Psoas muscle (tissue), 8 donors: ENCODE results near the gene C20orf202. TPM values are rescaled to one million over a fixed set of nuclear protein-coding genes. Genes with fewer than 3 reads are reported as not detected.

Experiments used
- ATAC-seq, 4 donors: fragments of 200-7000 bp; cut with Tn5 transposase; one replicate each; pipeline ENCODE4 v1.9.1; 2020; ENCODE audit warnings: moderate library complexity in 3 of 4, mild to moderate bottlenecking in 2 of 4
- DNase-seq, 2 donors: peaks; one replicate each; pipeline ENCODE4 v3.0.0-alpha.2; 2020
- H3K27ac ChIP-seq: fragments of 200-600 bp; one replicate; pipeline ENCODE4 v1.8.0; 2022
- H3K27me3 ChIP-seq, 3 donors: fragments of 200-600 bp in 1 of 3; one replicate each; pipeline versions ENCODE4 v1.6.1 to v1.8.0; 2013 to 2022; ENCODE audit warnings: low read length in 2 of 3, mild to moderate bottlenecking in 2 of 3, moderate library complexity in 1 of 3; ENCODE audit not compliant: insufficient read depth in 3 of 3
- H3K36me3 ChIP-seq, 2 donors: fragments of 200-600 bp in 1 of 2; one replicate each; pipeline versions ENCODE4 v1.6.1 to v1.8.0; 2013 to 2022; ENCODE audit warnings: low read depth in 1 of 2, mild to moderate bottlenecking in 1 of 2, moderate library complexity in 1 of 2; ENCODE audit not compliant: insufficient read depth in 1 of 2
- H3K4me1 ChIP-seq: fragments of 200-600 bp; one replicate; pipeline ENCODE4 v1.8.0; 2022
- H3K4me3 ChIP-seq: fragments of 200-600 bp; one replicate; pipeline ENCODE4 v1.8.0; 2022; ENCODE audit warnings: mild to moderate bottlenecking
- H3K9me3 ChIP-seq: fragments of 200-600 bp; one replicate; pipeline ENCODE4 v1.8.0; 2022
- WGBS, 3 donors: extraction: QIAGEN DNeasy Blood & Tissue Kit; methylation state at CpG; one replicate each; pipeline versions ENCODE4 v1.1.6 to v1.1.7; 2013; 5-methylcytosine and 5-hydroxymethylcytosine counted together
- intact Hi-C, 2 donors: fragments of 100-400 bp; cut with DNase I; formaldehyde crosslinking; loops; one replicate each; pipeline versions ENCODE4 v1.11.0 to v1.14.2; 2022
- polyA plus RNA-seq, 3 donors: library from polyadenylated mRNA; stranded (reverse); fragments of 200-250 nt; gene quantifications; one replicate each; pipeline ENCODE4 v1.2.3, GENCODE V29; 2013
- total RNA-seq, 4 donors: library from RNA; stranded (reverse); fragmentation: NEBNext Ultra II Directional in 2 of 4; extraction: Animal tissue kit (Norgen Biotek cat#: 25700) in 2 of 4; gene quantifications; one replicate each; pipeline versions ENCODE4 v1.2.1 to v1.2.4, GENCODE V29; 2021 to 2023
- TF ChIP-seq, protein P1 (sequence below): fragments of 200-600 bp; IDR thresholded peaks from one replicate; pipeline ENCODE4 v1.8.0; 2022; ENCODE audit warnings: antibody characterized with exemption
- donor health status: healthy with polysubstance abuse.
- donor health status: DM: no; HTN: no; CAD: no; lungs with moderate emphysema.
- donor health status: Bipolar disorder and iron deficiency.
- donor health status: healthy.
- donor health status: DM: yes; HTN: yes; CAD: no.
- donor health status: DM: no; HTN: no; CAD: no.
- donor health status: DM: no; HTN: no; CAD: no.
- donor health status: DM: yes; HTN: yes; CAD: no.

The C20orf202 gene
- total and polyA plus RNA-seq, 7 donors: 0.05 to 0.32 (median 0.12) TPM; not detected in 1

- Histone ChIP-seq H3K36me3 (peaks cover 0 to 11% of the 10 kb centered on the region in 2 donors), H3K27me3 (peaks cover 0 to 20% (median 4%) of the 10 kb centered on the region in 3 donors), H3K9me3 (no peaks in the 10 kb centered on the region), H3K4me3 (no peak overlapping the region), H3K4me1 (no peaks in the 10 kb centered on the region), H3K27ac (no peak overlapping the region)
- WGBS, 3 donors: 92 to 93% (median 93%) methylated on average over 27 of the region's 27 CpGs
- TF ChIP-seq, protein P1, sequence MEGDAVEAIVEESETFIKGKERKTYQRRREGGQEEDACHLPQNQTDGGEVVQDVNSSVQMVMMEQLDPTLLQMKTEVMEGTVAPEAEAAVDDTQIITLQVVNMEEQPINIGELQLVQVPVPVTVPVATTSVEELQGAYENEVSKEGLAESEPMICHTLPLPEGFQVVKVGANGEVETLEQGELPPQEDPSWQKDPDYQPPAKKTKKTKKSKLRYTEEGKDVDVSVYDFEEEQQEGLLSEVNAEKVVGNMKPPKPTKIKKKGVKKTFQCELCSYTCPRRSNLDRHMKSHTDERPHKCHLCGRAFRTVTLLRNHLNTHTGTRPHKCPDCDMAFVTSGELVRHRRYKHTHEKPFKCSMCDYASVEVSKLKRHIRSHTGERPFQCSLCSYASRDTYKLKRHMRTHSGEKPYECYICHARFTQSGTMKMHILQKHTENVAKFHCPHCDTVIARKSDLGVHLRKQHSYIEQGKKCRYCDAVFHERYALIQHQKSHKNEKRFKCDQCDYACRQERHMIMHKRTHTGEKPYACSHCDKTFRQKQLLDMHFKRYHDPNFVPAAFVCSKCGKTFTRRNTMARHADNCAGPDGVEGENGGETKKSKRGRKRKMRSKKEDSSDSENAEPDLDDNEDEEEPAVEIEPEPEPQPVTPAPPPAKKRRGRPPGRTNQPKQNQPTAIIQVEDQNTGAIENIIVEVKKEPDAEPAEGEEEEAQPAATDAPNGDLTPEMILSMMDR: no peak
- intact Hi-C loops: loop anchor here in 1 of 2 donors (10.0 kb wide), 1 partner anchor 226 kb away; no protein-coding TSS in a partner anchor
- DNase-seq (no peak), ATAC-seq (no peak)
These were observed 22.3 kb upstream of the C20orf202 start for GRCh38 chr20:1180949-1181348.

- TF ChIP-seq, protein P1: no peak
- H3K4me1 ChIP-seq: no peaks in the 10 kb centered on the region
- H3K27me3 ChIP-seq: peaks cover 0 to 21% (median 4%) of the 10 kb centered on the region in 3 donors
- H3K9me3 ChIP-seq: no peaks in the 10 kb centered on the region
- H3K4me3 ChIP-seq: no peak overlapping the region
- peaks cover 0 to 5% of the 10 kb centered on the region in 2 donors for H3K36me3 ChIP-seq
- no peak overlapping the region for H3K27ac ChIP-seq
- ATAC-seq: no peak
- 33 to 48% (median 43%) methylated on average over 4 of the region's 4 CpGs for WGBS, 3 donors
- DNase-seq: no peak
- intact Hi-C loops: loop anchor here in 1 of 2 donors (10.0 kb wide), 1 partner anchor 227 kb away; no protein-coding TSS in a partner anchor
These were observed 21.1 kb upstream of the C20orf202 start for GRCh38 chr20:1182106-1182505.

DNA sequence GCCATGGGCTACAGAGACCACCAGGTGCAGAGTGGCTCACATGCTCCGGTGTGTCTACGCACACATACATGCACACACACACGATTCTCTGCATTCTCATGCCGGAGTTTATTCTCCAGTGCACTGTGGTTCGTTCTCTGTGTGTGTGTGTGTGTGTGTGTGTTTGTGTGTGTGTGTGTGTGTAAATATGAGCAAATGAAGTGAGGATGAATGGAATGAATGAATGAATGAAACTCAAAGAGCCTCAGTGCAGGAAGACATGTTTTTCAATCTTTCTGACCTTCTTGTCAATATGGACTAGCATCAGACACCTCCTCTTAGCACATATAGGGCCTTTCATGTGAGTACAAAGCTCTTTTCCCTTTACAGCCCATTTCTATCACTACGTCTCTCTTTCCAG, 20.1 kb upstream of the C20orf202 start:
- Histone ChIP-seq H3K27me3 (peaks cover 0 to 21% (median 4%) of the 10 kb centered on the region in 3 donors), H3K9me3 (no peaks in the 10 kb centered on the region), H3K4me3 (no peak overlapping the region), H3K27ac (no peak overlapping the region), H3K36me3 (peaks cover 0 to 5% of the 10 kb centered on the region in 2 donors), H3K4me1 (no peaks in the 10 kb centered on the region)
- ATAC-seq (no peak), DNase-seq (no peak)
- intact Hi-C loops: loop anchor here in 1 of 2 donors (10.0 kb wide), 1 partner anchor 228 kb away; no protein-coding TSS in a partner anchor
- 56 to 73% (median 66%) methylated on average over 6 of the region's 6 CpGs for WGBS, 3 donors
- TF ChIP-seq, protein P1: no peak

GRCh38 chr20:1184260-1184637, 19.0 kb upstream of the C20orf202 start:
- 22 to 33% (median 23%) methylated on average over 12 to 13 of the region's 13 CpGs for WGBS, 3 donors
- no peak for ATAC-seq
- H3K27me3 ChIP-seq: peaks cover 0 to 21% (median 4%) of the 10 kb centered on the region in 3 donors
- H3K36me3 ChIP-seq: peaks cover 0 to 5% of the 10 kb centered on the region in 2 donors
- no peaks in the 10 kb centered on the region for H3K9me3 ChIP-seq
- intact Hi-C loops: loop anchor here in 1 of 2 donors (10.0 kb wide), 1 partner anchor 229 kb away; no protein-coding TSS in a partner anchor
- TF ChIP-seq, protein P1: no peak
- DNase-seq: no peak
- H3K4me3 ChIP-seq: peak overlapping the region; percentile 68
- no peaks in the 10 kb centered on the region for H3K4me1 ChIP-seq
- H3K27ac ChIP-seq: no peak overlapping the region
